CD4-positive, alpha-beta T cell (primary cell): Measurements from ENCODE around the gene PLA2R1. TPM values are rescaled to one million over a fixed set of nuclear protein-coding genes. Genes with fewer than 3 reads are reported as not detected.

Experiments
- ATAC-seq: fragments of 200-7000 bp; cut with Tn5 transposase; one replicate; pipeline ENCODE4 v1.10.0; 2022; ENCODE audit warnings: mild to moderate bottlenecking; ENCODE audit not compliant: poor library complexity
- CTCF ChIA-PET: fragments of 350-600 bp; sonication (Branson Sonifier 250); formaldehyde crosslinking; loops from one replicate; lab custom pipeline; 2021; ENCODE audit warnings: antibody characterized with exemption, inconsistent platforms; lab: Charles Lee
- POLR2A ChIA-PET: fragments of 350-600 bp; sonication (Branson Sonifier 250); formaldehyde crosslinking; loops from one replicate; lab custom pipeline; 2021; ENCODE audit warnings: antibody characterized with exemption, inconsistent platforms; lab: Charles Lee
- DNase-seq, 14 experiments: peaks; one replicate each; pipeline ENCODE4 v3.0.0-alpha.2; 2013 to 2020; ENCODE audit warnings: mixed read lengths in 2 of 14
- H3K27ac ChIP-seq, 2 donors: one replicate each; pipeline versions ENCODE4 v1.5.1 to v1.7.0; 2013; ENCODE audit warnings: low read length in 2 of 2, low read depth in 1 of 2, mild to moderate bottlenecking in 1 of 2
- H3K27me3 ChIP-seq, 2 experiments: 1 replicate in 1 of 2; 2 replicates in 1 of 2; pipeline versions ENCODE4 v1.6.1 to v1.7.0; 2013; ENCODE audit warnings: low read length in 2 of 2, control low read depth in 1 of 2, mild to moderate bottlenecking in 1 of 2, moderate library complexity in 1 of 2; ENCODE audit not compliant: insufficient read depth in 2 of 2, control insufficient read depth in 1 of 2
- H3K36me3 ChIP-seq: one replicate; pipeline ENCODE4 v1.6.1; 2013; ENCODE audit warnings: low read length, control low read depth; ENCODE audit not compliant: insufficient read depth
- H3K4me1 ChIP-seq: one replicate; pipeline ENCODE4 v1.6.1; 2013; ENCODE audit warnings: low read length, control low read depth; ENCODE audit not compliant: insufficient read depth
- H3K4me3 ChIP-seq: one replicate; pipeline ENCODE4 v1.5.1; 2013; ENCODE audit warnings: mild to moderate bottlenecking, low read length, moderate library complexity
- H3K9me3 ChIP-seq, 2 experiments: 1 replicate in 1 of 2; 2 replicates in 1 of 2; pipeline versions ENCODE4 v1.6.1 to v1.7.0; 2013; ENCODE audit warnings: low read length in 2 of 2, mild to moderate bottlenecking in 2 of 2, control low read depth in 1 of 2, moderate library complexity in 1 of 2; ENCODE audit not compliant: control insufficient read depth in 1 of 2, insufficient read depth in 1 of 2
- H3K27ac Mint-ChIP-seq: one replicate; pipeline ENCODE4 v1.8.0; 2020; ENCODE audit warnings: mixed read lengths
- H3K27me3 Mint-ChIP-seq: one replicate; pipeline ENCODE4 v1.8.0; 2021; ENCODE audit warnings: mixed read lengths
- H3K36me3 Mint-ChIP-seq: one replicate; pipeline ENCODE4 v1.8.0; 2021; ENCODE audit warnings: low read depth, mixed read lengths
- H3K4me1 Mint-ChIP-seq: one replicate; pipeline ENCODE4 v1.8.0; 2021; ENCODE audit warnings: low read depth, mixed read lengths
- H3K4me3 Mint-ChIP-seq: one replicate; pipeline ENCODE4 v1.8.0; 2020; ENCODE audit warnings: mild to moderate bottlenecking, mixed read lengths
- H3K9me3 Mint-ChIP-seq: one replicate; pipeline ENCODE4 v1.8.0; 2020; ENCODE audit warnings: mixed read lengths
- CTCF ChIP-seq: fragments of 200-600 bp; IDR thresholded peaks from one replicate; pipeline ENCODE4 v1.8.0; 2022; ENCODE audit warnings: antibody characterized with exemption, mild to moderate bottlenecking
- intact Hi-C, 2 experiments: fragments of 100-400 bp; cut with DNase I in 1 of 2; cut with micrococcal nuclease in 1 of 2; formaldehyde crosslinking; loops; one replicate each; pipeline versions ENCODE4 v1.15.1 to v1.9.0; 2023 to 2025; cut with DNase I, micrococcal nuclease
- total RNA-seq, 174 experiments: library from RNA in 2 of 174; stranded (reverse) in 2 of 174; gene quantifications; one replicate each; pipeline ENCODE4 v1.2.3 and lab custom pipeline; 2021 to 2026

Gene PLA2R1
- total RNA-seq, 2 experiments from 2014 or later: not detected

- POLR2A ChIA-PET: no interaction called here
- Histone ChIP-seq H3K36me3 (no peaks in the 10 kb centered on the region), H3K27ac (no peak overlapping the region), H3K4me3 (no peak overlapping the region), H3K4me1 (no peaks in the 10 kb centered on the region), H3K27me3 (no peaks in the 10 kb centered on the region), H3K9me3 (no peaks in the 10 kb centered on the region)
- Mint-ChIP-seq H3K27ac (no peak overlapping the region), H3K36me3 (no peaks in the 10 kb centered on the region), H3K9me3 (no peaks in the 10 kb centered on the region), H3K4me3 (no peak overlapping the region), H3K4me1 (no peaks in the 10 kb centered on the region), H3K27me3 (peaks cover 16% of the 10 kb centered on the region)
- ATAC-seq: no peak
- CTCF ChIA-PET: no interaction called here
- intact Hi-C loops: no loop called here
- DNase-seq: no peak
- no peak for TF ChIP-seq CTCF
These were observed 75.2 kb downstream of the PLA2R1 start for GRCh38 chr2:159987181-159987580.

GRCh38 chr2:159985656-159986055, 76.8 kb downstream of the PLA2R1 start:
- no peak for ATAC-seq
- H3K27me3 Mint-ChIP-seq: peaks cover 11% of the 10 kb centered on the region
- H3K27ac ChIP-seq: no peak overlapping the region
- ChIA-PET POLR2A (no interaction called here), CTCF (no interaction called here)
- H3K4me3 ChIP-seq: no peak overlapping the region
- no peaks in the 10 kb centered on the region for H3K27me3 ChIP-seq
- no peak for TF ChIP-seq CTCF
- H3K4me1 Mint-ChIP-seq: no peaks in the 10 kb centered on the region
- no peaks in the 10 kb centered on the region for H3K36me3 ChIP-seq
- no peak overlapping the region for H3K27ac Mint-ChIP-seq
- no peaks in the 10 kb centered on the region for H3K4me1 ChIP-seq
- intact Hi-C loops: no loop called here
- no peaks in the 10 kb centered on the region for H3K9me3 ChIP-seq
- DNase-seq: no peak
- no peaks in the 10 kb centered on the region for H3K36me3 Mint-ChIP-seq
- H3K4me3 Mint-ChIP-seq: no peak overlapping the region
- H3K9me3 Mint-ChIP-seq: no peaks in the 10 kb centered on the region

- Mint-ChIP-seq H3K36me3 (no peaks in the 10 kb centered on the region), H3K4me1 (no peaks in the 10 kb centered on the region), H3K9me3 (no peaks in the 10 kb centered on the region), H3K27ac (no peak overlapping the region), H3K27me3 (peaks cover 16% of the 10 kb centered on the region), H3K4me3 (no peak overlapping the region)
- ChIA-PET POLR2A (no interaction called here), CTCF (interaction anchor here (1.5 to 1.6 kb wide), 2 partner anchors 14 to 26 kb away, joined by 3 to 4 read pairs; no protein-coding TSS in a partner anchor)
- Histone ChIP-seq H3K27me3 (no peaks in the 10 kb centered on the region), H3K4me1 (no peaks in the 10 kb centered on the region), H3K27ac (no peak overlapping the region), H3K9me3 (no peaks in the 10 kb centered on the region), H3K4me3 (no peak overlapping the region), H3K36me3 (no peaks in the 10 kb centered on the region)
- no peak for ATAC-seq
- intact Hi-C loops: no loop called here
- DNase-seq: no peak
- TF ChIP-seq CTCF: no peak
These were observed 78.4 kb downstream of the PLA2R1 start for GRCh38 chr2:159984034-159984433.
